ENCODE measurements around the gene CNTN1. TPM values are rescaled to one million over a fixed set of nuclear protein-coding genes. Genes with fewer than 3 reads are reported as not detected.
"Not testable (repeated sequence)": the region's sequence is repeated elsewhere in the genome, so short reads cannot be mapped to it uniquely, and the experiment has no call there.

CNTN1 gene
- total RNA-seq, 1 donor from 2014 or later: 0.79 TPM

DNA sequence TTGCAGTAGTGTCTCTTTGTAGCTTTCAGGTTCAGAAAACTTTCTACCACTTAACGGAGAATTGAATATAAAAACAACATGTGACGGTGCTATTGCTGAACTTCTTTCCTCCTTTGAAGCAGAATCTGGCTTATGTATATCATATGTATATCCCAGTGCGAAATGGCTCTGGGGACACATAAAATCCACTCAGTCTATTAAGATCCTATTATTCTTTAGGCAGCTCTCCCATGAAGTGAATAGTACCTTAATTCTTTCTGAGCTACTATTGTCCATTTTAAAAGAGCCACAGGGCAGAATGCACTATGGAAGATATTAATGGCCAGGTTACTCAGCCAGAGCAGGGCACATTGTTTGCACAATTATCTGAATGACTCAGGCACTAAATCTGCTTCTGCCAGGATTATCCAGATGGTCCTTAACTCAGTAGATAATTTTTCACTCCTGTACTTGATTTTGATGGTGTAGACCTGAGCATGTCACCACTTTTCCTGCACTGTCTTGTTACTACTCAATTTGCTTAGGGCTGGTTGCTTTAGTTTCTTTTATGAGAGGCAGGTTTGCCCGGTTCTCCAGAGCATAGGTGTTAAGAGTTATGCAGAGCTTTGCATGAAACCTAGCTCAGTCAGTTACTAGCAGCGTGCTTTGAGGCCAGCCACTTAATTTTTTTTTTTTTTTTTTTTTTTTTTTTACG, 5.5 kb downstream of the CNTN1 start:
- DNase-seq (ENCODE audit: low read depth, low spot score): no peak

DNA sequence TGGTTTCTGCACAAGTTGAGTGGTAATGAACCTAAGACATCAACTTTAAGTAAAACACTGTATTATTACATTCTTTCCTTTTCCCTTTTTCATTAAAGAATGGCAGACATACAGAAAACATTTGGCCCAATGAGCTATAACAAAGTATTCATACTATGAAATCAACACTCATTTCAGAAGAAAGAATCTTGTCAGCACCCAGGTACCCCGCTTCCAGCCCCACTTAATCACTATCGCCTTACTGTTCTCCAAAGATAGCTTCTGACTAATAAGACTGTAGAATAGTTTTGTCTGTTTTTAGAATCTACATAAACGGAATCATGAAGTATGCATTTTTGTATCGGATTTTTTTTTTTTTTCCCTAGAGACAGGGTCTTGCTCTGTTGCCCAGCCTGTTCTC, 9.5 kb downstream of the CNTN1 start:
- DNase-seq (ENCODE audit: low read depth, low spot score): no peak

DNA sequence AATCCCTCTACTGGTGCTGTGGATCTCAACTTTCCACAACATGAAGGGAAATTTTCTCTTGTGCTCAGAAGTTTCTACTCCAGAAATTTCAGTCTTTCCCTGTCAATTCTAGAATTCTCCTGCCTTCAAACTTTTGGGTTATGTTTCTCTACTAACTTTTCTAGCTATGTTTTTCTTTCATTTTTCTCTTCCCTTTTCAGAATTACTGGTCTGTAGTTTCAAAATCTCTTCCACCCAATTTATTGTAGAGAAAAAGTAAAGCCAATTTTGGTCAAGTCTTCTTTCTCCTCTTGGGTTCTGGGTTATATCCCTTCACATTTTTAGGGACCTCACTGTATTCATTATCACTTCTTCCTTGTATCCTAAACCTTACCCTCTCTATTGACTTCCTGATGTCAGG, 18.9 kb downstream of the CNTN1 start:
- DNase-seq (ENCODE audit: low read depth, low spot score): no peak

DNA sequence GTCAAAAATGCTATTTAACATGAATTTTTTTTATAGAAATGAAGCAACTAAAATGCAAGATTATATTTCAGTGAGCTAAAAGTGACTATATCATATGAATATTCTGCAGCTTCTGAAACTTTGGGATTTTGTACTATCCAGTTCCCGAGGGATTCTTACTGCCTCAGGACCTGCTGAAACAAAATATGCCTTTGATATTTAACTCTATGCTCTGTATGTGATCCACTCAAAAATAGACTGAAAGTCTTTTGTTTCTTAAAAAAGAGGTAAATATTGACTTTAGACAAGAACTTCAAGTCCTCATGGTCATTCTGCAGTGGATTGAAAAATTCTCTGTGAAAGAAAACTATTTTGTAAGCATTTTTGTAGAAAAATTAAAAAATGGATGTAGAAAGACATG, 22.4 kb downstream of the CNTN1 start:
- DNase-seq (ENCODE audit: low read depth, low spot score): no peak

DNA sequence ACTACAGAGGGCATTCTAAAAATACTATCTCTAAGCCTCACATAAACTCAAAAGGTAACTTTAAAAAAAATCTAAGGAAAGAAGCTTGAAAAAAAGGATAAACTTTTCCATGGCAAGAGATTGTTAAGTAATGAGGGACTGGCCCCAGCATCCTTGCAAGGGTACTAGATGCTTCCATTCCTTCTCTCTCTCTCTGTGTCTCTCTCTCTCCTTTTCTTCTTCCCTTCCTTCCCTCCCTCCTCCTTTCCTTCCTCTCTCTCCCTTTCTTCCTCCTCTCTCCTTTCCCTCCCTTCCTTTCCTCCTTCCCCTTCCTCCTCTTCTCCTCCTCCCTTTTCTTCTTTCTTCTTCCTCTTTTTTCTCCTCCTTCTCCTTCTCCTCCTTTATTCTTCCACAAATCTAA, 23.8 kb downstream of the CNTN1 start:
- DNase-seq (ENCODE audit: low read depth, low spot score): no peak

DNA sequence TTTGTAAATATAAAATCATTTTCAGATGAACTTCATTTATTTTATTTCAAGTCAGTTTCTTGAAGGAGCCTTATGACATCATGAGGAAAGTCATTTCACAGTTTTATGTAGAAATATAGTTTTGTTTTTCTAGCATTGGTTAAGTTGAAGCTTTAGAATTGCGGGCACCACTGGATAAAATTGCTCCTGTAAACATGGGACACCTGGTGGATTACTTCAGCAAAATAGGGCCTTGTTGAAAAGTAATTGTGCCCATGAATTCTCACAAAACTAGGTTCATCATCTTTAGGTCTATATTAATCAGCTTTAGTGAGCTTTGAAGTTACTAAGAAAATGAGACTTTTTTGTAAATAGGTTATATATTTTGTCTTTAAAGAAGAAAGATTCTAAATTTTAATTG, 25.3 kb downstream of the CNTN1 start:
- no peak for DNase-seq (ENCODE audit: low read depth, low spot score)

DNA sequence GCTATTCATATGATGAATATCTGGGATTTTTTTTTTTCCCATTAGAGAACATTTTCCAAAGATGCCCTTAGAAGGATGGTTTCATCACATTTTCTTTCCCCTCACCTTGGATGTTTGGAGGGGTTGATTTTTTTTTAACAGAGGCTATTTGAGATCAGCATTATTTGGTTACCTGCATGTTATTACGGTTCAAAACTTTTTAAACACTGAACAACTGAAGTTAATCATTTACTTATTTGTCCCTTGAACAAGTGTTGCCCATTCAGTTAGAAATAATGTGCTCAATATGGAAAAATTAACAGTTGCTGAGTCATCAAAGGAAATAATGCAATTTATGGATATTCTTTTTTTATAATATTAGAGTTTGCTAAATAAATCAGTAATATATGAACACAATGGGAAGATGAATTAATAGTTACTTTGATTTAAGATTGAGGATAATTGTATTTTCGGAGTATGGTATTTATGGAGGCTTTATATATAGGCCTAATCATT, 26.7 kb downstream of the CNTN1 start:
- DNase-seq (ENCODE audit: low read depth, low spot score): no peak

DNA sequence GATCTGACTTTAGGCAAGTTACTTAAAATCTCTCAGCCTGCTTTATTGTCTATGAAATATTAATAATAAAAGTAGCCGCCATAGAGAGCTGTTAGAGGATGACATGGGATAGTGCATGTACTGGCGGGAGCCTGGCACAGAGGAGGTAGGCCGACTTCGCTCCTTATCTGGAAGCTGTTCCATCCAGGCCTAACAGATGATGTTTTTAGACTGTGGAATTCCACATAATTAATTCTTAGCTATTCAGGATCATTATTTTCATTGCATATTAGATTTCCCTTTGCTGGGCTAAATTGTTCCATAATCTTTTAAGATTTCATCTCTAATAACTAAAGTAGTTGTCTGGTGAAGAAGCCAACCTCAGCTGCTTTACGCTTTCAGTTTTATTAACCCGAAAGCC, 30.8 kb downstream of the CNTN1 start:
- DNase-seq (ENCODE audit: low read depth, low spot score): no peak

DNA sequence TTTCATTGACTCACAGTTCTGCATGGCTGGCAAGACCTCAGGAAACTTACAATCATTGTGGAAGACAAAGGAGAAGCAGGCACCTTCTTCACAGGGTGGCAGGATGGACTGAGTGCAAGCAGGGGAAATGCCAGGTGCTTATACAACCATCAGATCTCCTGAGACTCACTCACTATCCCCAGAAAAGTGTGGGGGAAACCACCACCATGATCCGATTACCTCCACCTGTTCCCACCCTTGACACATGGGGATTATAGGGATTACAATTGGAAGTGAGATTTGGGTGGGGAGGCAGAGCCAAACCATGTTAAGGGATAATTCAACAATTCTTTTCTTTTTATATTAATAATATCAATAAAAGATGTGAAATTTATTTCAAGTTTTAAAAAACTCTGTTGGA, 34.1 kb downstream of the CNTN1 start:
- no peak for DNase-seq (ENCODE audit: low read depth, low spot score)

DNA sequence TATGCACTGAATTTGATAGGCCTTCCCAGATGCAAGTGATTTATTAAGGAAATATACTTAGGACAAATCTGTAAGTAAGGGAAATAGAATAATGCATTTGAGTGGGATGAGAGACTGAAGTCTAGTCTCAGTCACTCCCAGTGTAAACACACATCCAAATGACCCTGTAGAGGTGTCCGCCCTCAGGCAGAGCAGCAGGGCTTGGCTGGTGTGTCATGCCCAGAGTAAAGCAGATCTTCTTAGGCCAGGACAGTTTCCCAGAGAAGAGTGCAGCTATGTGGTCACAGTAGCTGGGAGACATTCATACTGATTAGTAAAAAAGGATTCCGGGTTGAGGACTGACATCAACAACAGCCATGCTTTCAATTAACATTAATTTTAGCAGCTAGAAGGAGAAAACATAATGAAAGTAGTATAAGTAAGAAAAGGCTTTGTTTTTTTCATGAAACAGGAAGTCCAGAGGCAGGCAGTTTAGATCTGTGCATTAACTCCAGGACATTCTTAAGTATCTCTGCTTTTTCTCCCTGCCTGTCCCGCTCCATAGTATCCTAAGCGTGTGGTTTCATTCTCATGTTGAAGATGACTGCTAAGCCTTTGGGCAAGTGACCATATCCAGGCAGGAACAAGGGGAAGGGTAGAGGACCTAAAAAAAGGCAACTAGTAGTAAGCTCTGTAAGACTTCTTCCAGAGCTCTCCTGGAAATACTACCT, 35.7 kb downstream of the CNTN1 start:
- no peak for DNase-seq (ENCODE audit: low read depth, low spot score)

DNA sequence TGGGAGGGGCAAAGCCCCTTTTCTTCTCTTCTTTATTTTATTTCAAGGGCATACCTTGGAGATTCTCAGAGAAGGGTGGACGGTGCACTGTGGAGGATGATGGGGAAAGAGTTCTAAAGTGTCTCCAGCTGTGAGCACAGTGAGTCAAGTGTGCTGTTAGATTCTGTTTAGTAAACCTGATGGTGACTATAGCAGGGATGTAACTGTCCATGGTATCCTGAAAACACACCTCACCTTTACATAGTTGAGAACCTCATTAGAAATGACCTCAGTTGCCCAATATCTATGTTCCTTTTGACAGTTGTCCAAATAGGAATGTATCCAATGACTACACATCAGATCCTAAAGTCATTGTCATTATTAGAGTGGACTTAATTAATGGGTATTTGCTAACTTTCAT, 38.0 kb downstream of the CNTN1 start:
- no peak for DNase-seq (ENCODE audit: low read depth, low spot score)

DNA sequence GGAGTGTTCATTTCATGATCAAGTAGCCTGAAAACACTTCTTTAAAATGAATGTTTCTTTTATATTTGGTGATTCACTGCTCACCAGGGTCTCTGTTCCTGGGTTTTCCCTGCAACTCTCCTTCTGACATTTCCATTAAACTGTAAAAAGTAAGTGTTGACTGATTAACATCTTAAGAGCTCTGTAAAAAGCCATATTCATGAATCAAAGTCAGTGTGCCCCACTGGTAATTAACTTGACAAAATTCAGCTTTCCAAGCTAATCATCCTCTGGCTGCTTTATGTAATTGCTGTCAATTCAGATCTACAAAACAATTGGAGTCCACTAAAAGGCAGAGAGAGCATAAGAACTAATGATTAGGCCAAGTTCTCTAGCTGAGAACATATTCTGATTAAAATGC, 41.6 kb downstream of the CNTN1 start:
- no peak for DNase-seq (ENCODE audit: low read depth, low spot score)

DNA sequence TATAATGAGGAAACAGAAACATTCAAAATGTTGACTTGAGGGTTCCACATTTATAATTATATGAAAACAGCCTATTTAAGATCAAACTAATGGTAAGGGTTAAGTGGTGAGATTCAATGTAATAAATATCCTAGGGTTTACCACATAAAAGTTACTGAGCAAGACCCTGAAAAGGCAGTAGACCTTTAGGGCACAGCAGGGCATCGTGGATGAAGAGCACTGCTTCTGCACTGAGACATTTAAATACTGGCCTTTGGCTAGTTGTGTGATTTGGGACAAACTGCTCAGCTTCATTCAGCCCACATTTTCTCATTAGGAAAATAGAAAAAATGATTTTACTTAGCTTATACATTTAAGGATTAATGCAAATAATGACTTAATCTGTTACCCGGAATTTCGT, 42.0 kb downstream of the CNTN1 start:
- no peak for DNase-seq (ENCODE audit: low read depth, low spot score)

DNA sequence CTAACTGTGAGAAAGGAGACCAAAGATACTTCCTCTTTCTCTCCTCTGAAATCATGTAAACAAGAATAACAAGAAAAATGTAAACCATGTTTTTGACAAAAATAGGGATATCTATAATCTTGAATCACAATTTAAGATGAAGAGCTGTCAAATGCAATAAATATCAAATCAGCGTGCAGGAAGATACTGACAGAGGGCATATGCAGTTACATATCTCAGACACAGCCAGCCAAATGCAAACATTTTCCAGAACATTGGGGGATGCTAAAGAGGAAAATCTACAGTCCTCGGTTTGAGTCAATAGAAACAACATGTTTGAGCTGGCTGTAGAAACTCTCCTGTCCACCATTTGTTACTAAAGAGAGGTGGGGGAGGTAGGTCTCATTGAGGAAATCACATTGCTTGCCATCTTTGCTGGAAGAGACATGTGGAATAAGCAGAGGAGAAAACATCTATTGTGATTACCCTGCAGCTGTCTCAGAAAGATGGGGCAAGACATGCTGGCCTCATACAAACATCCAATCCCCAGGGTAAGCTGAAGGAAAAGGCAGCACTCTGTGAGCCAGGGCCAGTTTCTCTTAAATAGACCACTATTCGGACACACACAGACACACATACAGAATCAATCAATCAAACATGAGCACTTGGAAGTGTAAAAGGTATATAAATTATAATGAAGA, 43.5 kb downstream of the CNTN1 start:
- DNase-seq (ENCODE audit: low read depth, low spot score): no peak

DNA sequence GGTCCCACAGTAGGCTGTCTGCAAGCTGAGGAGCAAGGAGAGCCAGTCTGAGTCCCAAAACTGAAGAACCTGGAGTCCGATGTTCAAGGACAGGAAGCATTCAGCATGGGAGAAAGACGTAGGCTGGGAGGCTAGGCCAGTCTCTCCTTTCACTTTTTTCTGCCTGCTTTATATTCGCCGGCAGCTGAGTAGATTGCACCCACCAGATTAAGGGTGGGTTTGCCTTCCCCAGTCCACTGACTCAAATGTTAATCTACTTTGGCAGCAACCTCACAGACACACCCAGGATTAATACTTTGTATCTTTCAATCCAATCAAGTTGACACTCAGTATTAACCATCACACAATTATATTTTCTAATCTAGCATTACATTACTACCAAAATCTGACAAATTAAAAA, 45.2 kb downstream of the CNTN1 start:
- DNase-seq (ENCODE audit: low read depth, low spot score): not testable (repeated sequence)

DNA sequence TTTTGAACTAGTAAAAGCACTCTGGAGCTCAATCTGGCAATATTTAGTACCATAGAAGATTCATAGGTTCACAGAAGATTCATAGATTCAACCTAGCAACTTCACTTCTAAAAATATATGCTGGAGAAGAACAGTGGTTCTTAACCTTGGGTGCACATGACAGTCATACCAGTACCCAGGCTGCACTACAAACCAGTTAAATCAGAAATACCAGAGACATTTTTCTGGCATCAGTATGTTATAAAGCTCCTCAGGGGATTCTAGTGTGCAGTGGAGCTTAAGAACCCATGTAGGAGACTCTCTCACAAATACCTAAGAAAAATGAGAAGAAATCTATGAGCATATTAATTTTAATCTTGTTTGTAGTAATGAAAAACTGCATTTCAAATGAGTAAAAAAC, 46.6 kb downstream of the CNTN1 start:
- no peak for DNase-seq (ENCODE audit: low read depth, low spot score)

DNA sequence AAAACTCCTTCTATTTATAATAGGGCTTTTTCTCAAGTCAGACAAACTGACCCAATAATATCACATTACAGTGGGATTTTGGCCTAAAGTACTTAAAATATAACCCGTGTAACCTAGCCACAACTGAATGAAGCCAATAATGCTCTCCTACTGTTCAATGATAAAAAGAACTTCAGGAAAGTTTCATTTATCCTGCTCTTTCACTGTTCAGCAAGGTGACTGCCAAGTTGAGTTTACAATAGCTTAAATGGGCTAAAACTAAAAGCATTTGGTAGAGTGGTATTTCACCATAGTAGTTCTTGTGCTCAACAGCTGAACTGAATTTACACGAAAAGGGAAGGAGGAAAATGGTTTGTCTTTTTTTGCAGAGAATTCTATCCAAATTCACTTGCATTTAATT, 49.8 kb downstream of the CNTN1 start:
- DNase-seq (ENCODE audit: low read depth, low spot score): no peak

DNA sequence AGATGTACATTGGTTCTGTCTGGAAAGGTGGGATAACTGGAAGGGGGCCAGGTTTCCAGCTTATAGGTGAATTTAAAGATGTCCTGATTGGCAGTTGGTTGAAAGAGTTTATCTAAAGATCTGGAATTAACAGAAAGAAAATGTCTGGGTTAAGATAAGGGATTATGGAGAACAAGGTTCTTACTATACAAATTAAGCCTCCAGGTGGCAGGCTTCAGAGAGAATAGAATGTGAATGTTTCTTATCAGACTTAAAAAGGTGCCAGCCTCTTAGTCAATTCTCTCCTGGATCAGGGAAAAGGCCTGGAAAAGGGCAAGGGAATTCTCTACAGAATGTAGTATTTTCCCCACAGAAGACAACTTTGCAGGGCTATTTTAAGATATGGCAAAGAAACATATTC, 53.1 kb downstream of the CNTN1 start:
- no peak for DNase-seq (ENCODE audit: low read depth, low spot score)

DNA sequence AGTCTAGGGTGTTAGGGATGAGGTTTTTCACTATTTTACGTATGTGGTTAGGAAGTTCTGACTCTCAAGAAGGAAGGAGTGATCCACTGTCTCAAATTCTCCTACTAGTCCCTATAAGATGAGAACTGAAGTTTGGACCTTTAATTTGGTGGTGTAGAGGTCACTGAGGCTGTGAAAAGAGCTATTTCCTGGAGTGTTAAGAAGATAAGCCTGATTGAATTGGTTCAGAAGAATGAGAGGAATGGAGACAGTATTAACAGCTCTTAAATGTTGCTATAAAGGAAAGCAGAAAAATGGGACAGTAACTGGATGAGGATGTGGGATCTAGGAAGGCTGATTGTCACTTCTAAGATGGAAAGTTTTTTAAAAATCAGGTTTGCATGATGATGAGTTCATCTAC, 57.6 kb downstream of the CNTN1 start:
- DNase-seq (ENCODE audit: low read depth, low spot score): no peak

DNA sequence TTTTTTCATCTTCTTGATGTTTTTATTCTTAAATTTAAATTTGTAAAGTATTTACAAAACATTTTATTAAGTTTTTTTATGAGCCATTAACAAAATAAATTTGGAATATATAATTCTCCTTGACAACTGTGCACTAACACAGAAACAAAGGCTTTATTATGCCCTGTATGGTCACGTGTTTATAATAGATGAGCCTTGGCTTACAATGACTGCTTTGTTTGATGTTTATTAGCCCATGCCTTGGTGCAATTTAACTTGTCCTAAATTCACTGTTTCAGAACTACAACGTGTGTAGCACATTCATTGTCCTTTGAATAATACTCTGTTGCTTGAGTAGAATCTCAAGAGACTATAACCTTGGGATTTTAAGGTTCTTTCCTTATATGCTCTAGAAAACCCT, 59.8 kb downstream of the CNTN1 start:
- DNase-seq (ENCODE audit: low read depth, low spot score): no peak

DNA sequence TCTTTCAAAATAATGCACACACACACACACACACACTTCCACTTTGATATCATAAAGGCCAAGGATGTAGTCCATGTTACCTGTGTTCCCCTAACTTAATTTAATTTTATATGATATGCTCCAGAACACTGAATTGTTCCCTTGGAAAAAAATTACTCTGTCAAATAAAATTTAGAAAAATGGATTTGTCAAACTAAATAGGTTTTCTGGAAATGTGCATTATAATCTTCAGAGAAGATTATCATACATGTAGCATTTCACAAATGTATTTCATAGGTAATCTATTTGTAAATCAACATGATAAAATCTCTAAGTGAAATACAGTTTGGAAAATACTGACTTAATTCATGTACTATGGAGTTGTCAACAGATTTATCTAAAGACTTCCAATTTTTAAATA, 68.6 kb downstream of the CNTN1 start:
- no peak for DNase-seq (ENCODE audit: low read depth, low spot score)

DNA sequence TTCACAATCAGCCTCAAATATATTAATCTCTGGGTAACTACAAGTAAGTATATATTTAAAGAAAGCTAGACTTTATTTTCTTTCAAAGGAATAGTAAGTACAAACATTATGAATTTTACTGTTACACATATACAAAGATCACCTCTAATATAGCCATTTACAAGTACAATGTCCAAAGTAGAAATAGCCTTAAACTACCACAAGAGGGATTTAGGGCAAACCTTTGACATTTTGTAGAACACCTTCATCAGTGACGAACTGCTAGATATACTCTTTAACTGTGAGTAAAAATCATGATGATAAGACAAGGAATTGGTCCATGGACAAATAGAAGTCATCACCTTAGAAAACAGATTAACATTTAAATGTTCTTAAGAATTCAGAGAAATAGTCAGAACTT, 69.8 kb downstream of the CNTN1 start:
- DNase-seq (ENCODE audit: low read depth, low spot score): no peak

Measured in pulmonary artery endothelial cell (primary cell).